ENCODE measurements around the gene STX19. TPM values are rescaled to one million over a fixed set of nuclear protein-coding genes. Genes with fewer than 3 reads are reported as not detected.

The STX19 gene
- polyA plus RNA-seq (2012; ENCODE audit: insufficient read length, low read depth), result not detected

GRCh38 chr3:94028093-94028837, at the start of gene STX19:
STX19 (minus strand) TSS chr3:94028597; CDS start chr3:94015269, 13,328 bp downstream.
- no peak for TF ChIP-seq POLR2AphosphoS5 (IDR thresholded peaks at IDR 0.05; ENCODE audit: low read depth, low read length)
- no peak for TF ChIP-seq FOXP2 (optimal IDR thresholded peaks at IDR 0.05; ENCODE audit: borderline replicate concordance, extremely low read depth, extremely low read length, insufficient read depth)
- TF ChIP-seq SIN3A (IDR thresholded peaks at IDR 0.05; ENCODE audit: borderline replicate concordance, insufficient read depth, low read length), result no peak
- TF ChIP-seq REST (IDR thresholded peaks at IDR 0.05; ENCODE audit: insufficient read depth in 1 of 2, low read depth in 2 of 2, low read length in 2 of 2), result no peak
- no peak for TF ChIP-seq TAF1 (IDR thresholded peaks at IDR 0.05; ENCODE audit: borderline replicate concordance, insufficient read depth, low read length)

DNA sequence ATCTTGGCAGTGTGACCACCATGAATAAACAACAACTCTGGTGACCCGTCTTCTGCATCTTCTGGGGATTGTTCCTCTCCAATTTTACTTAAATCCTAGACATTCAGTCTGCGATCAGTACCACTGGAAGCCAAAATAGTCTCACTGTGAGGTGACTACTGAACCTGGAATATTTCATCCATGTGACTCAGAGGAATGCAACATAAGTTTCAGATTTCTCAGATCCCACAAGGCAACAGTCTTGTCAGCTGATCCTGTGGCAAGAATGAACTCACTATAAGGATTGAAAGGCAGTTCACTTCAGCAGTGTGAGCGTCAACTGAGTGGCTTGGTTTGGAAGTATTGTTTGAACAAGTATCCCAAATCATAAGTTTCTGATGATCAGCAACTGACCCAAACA, 47.7 kb upstream of the STX19 start:
- no peak for TF ChIP-seq SIN3A (IDR thresholded peaks at IDR 0.05; ENCODE audit: borderline replicate concordance, insufficient read depth, low read length)
- TF ChIP-seq FOXP2 (optimal IDR thresholded peaks at IDR 0.05; ENCODE audit: borderline replicate concordance, extremely low read depth, extremely low read length, insufficient read depth), result no peak

- no peak for TF ChIP-seq REST (IDR thresholded peaks at IDR 0.05; ENCODE audit: insufficient read depth in 1 of 2, low read depth in 2 of 2, low read length in 2 of 2)
- no peak for TF ChIP-seq SIN3A (IDR thresholded peaks at IDR 0.05; ENCODE audit: borderline replicate concordance, insufficient read depth, low read length)
- no peak for TF ChIP-seq TAF1 (IDR thresholded peaks at IDR 0.05; ENCODE audit: borderline replicate concordance, insufficient read depth, low read length)
- TF ChIP-seq FOXP2 (optimal IDR thresholded peaks at IDR 0.05; ENCODE audit: borderline replicate concordance, extremely low read depth, extremely low read length, insufficient read depth), result no peak
- TF ChIP-seq POLR2AphosphoS5 (IDR thresholded peaks at IDR 0.05; ENCODE audit: low read depth, low read length), result no peak
These were observed 43.4 kb upstream of the STX19 start for GRCh38 chr3:94071713-94072284.

GRCh38 chr3:94070341-94070911, 42.0 kb upstream of the STX19 start:
- TF ChIP-seq REST (IDR thresholded peaks at IDR 0.05; ENCODE audit: insufficient read depth in 1 of 2, low read depth in 2 of 2, low read length in 2 of 2) (no peak), POLR2AphosphoS5 (IDR thresholded peaks at IDR 0.05; ENCODE audit: low read depth, low read length) (no peak), FOXP2 (optimal IDR thresholded peaks at IDR 0.05; ENCODE audit: borderline replicate concordance, extremely low read depth, extremely low read length, insufficient read depth) (no peak), SIN3A (IDR thresholded peaks at IDR 0.05; ENCODE audit: borderline replicate concordance, insufficient read depth, low read length) (no peak), TAF1 (IDR thresholded peaks at IDR 0.05; ENCODE audit: borderline replicate concordance, insufficient read depth, low read length) (no peak)

DNA sequence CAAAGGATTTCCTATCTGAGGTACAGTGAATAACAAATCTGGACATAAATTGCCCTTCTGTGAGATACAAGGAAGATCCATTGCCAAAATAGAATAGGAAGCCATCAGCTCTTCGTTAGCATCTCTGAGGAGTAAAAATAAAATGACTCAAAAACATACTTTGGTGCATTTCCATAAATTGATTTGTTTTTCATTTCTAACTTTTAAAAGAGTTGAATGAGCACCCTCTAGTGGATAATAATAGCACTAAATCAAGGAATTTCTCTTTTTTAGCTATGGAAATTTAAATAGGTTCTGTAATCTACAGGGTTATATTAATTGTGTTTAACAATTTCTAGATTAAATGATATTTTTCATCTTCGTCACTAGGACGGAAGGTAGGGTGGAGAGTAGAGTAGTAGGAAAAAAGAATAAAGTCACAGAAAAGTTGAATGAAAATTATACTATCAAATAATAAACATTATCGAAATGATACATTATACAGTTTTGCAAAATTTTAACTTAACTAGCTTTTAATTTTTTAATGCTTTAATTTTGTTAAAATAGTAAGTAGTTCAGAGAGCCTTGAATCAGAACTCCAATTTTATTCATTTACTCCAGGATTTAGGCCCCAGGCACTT, 40.9 kb upstream of the STX19 start:
- TF ChIP-seq POLR2AphosphoS5 (IDR thresholded peaks at IDR 0.05; ENCODE audit: low read depth, low read length), result no peak
- TF ChIP-seq REST (IDR thresholded peaks at IDR 0.05; ENCODE audit: insufficient read depth in 1 of 2, low read depth in 2 of 2, low read length in 2 of 2), result no peak
- no peak for TF ChIP-seq SIN3A (IDR thresholded peaks at IDR 0.05; ENCODE audit: borderline replicate concordance, insufficient read depth, low read length)
- TF ChIP-seq FOXP2 (optimal IDR thresholded peaks at IDR 0.05; ENCODE audit: borderline replicate concordance, extremely low read depth, extremely low read length, insufficient read depth), result no peak
- no peak for TF ChIP-seq TAF1 (IDR thresholded peaks at IDR 0.05; ENCODE audit: borderline replicate concordance, insufficient read depth, low read length)
